GM18519 (cell line): Measurements from ENCODE around the gene PAGE5.

Experiments
- ATAC-seq: cut with Tn5 transposase; IDR thresholded peaks from one replicate; pipeline ENCODE4 v1.9.1; 2021; ENCODE audit warnings: mild to moderate bottlenecking, moderate library complexity; ENCODE audit not compliant: unreplicated experiment, low FRiP score

PAGE5 gene

DNA sequence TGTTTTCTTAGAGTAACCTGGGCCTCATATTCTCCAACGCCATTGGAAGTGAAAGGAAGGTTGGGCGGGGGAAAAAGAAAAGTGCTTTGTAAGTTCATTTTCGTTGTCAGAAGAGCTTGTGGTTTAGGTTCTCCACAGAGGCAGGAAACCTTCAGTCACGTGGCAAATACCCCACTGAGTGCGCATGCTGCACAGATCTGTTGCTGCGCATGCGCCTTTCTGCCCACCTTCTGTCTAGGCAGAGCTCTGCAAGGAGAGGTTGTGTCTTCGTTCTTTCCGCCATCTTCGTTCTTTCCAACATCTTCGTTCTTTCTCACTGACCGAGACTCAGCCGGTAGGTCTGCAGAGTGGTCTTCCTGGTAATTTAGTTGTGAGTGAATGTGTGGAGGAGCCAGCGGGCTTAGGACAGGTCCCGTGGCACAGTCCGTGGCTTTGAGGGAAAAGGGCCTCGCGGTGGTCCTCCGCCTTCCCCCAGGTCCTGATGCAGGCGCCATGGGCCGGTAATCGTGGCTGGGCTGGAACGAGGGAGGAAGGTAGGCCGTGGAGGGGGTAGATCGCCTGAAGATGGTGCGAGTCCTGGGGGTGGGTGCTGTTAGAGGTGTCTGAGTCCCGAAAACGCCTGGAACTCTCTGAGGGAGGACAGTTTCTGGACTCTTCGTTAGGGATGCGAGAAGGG lies at the start of gene PAGE5:
PAGE5 (plus strand) TSS at position 228 of the 676 bp plus-strand sequence. CDS start 1,037 bp downstream, outside the sequence.
- no peak for ATAC-seq

DNA sequence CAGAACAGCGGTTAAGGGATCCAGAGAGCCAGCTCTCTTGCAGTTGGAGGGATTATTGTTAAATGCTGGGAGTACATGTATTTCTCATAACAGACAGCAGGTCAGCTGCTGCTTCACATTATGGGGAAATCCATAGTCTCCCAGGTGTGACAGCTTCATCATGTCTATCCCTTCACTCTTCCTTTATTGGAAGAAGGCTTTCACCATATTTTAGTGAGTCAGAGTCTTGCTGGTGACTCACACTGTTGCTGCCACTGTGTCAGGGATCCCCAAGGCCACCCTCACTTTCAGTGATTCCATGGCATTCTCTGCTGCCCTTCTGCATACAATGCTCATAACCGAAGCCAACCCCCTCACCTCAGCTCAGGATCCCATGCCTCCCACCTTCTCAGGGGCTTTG lies 32.9 kb upstream of the PAGE5 start:
- ATAC-seq = no peak

GRCh38 chrX:55196688-55197087 lies 23.5 kb upstream of the PAGE5 start:
- no peak for ATAC-seq

DNA sequence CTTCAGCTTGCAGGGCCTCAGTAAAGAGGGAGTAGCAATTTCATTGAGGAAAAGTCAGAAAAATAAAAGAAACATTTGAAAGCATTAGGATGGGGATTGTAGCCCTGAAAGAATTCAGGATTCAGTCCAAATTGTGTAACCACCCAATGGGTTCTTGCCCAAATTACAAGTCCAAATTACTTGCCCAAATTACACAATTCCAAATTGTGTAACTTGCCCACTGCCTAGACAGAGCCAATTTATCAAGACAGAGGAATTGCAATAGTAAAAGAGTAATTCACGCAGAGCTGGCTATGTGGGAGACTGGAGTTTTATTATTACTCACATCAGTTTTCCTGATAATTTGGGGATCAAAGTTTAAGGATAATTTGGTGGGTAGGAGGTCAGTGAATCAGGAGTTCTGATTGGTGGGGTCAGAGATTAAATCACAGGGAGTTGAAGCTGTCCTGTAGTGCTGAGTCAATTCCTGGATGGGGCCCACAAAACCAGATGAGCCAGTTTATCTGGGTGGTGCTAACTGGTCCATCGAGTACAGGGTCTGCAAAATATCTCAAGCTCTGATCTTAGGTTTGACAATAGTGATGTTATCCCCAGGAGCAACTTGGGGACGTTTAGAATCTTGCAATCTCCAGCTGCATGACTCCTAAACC lies 18.1 kb upstream of the PAGE5 start:
- ATAC-seq = no peak

GRCh38 chrX:55206162-55206941 lies 13.8 kb upstream of the PAGE5 start:
- no peak for ATAC-seq

GRCh38 chrX:55210931-55211677 lies 9.0 kb upstream of the PAGE5 start:
- no peak for ATAC-seq

- no peak for ATAC-seq
Measured at GRCh38 chrX:55213381-55213780, 6.8 kb upstream of the PAGE5 start.

DNA sequence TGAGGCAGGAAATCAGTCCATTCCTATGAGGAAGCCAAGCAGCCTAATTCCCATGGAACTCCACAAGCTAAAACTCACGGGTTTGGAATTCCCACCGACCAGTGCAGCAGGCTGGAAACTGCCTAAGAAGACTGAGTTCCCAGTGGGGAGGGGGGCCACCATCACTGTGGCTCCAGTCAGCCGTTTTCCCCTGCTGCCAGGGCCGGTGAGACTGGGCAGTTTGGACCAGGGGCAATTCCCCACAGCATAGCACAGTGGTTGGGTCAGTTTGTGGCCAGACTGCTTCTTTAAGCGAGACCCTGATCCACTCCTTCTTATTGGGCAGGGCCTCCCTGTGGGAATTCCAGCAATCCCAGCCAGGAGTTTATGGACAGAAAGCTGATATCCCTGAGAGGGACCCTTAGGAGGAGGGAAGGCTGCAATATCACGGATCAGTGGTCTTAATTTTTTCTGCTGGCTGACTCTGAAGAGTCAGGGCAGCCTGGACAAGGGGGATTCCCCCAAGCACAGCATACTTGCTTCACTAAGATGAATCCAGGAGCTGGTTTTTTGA lies 20.7 kb downstream of the PAGE5 start:
- no peak for ATAC-seq

DNA sequence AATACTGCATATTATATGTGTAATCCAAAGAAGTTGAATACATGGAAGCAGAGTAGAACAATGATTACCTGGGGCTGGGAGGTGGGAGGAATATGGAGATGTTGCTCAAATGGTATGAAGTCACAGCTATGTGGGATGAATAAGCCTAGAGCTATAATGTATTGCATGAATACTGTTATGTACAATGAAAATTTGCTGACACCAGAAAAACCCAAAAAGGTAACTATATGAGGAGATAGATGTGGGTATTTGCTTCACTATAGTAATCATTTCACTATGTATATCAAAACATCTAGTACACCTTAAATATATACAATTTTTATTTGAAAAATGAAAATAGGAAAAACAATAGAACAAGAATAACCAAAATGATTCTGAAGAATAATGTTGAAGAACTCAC lies 33.4 kb downstream of the PAGE5 start:
- no peak for ATAC-seq

DNA sequence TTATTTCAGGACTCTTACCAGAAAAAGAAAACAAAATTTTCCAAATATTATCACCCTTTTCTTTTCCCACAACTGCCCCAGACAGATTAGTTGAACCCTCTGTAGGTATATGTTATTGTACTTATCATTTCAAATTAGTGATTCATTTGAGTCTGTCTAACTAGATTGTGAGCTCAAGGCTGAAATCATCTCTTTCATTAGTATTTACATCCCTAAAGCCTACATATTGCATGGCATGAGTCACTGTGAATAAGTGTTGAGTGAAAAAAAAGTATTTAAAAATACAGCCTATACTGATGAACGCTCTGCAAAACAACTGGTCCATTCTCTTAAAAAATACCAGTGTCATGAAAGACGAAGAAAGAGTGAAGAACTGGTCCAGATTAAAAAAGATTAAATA lies 40.7 kb downstream of the PAGE5 start:
- no peak for ATAC-seq

DNA sequence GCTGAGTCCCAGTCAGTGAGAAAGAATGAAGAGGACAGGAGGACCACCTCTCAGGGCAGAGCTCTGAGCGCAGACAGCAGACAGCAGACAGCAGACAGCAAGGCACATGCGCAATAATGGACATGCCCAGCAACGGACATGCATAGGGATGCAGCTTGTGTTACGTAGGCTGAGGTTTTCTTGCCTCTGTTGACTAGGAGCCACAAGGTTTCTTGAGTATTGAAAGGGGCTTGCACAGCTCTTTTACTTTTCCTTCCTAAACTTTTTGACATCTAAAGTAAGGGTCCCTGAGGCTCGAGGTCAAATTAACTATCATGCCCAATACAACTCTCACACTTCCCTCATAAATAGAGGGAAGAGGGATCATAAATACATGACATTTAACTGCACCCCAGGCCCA lies 44.7 kb downstream of the PAGE5 start, which contains the start of gene PAGE3:
PAGE3 (minus strand) TSS at position 101 of the 400 bp plus-strand sequence. CDS start 1,013 bp downstream, outside the sequence.
- no peak for ATAC-seq
